Fibroblast of gingiva (primary cell): ENCODE results near the gene KLHL25.

ENCODE experiments used
- DNase-seq: peaks from one replicate; pipeline ENCODE4 v3.0.0-alpha.2; 2011; ENCODE audit warnings: low read depth

KLHL25 gene

DNA sequence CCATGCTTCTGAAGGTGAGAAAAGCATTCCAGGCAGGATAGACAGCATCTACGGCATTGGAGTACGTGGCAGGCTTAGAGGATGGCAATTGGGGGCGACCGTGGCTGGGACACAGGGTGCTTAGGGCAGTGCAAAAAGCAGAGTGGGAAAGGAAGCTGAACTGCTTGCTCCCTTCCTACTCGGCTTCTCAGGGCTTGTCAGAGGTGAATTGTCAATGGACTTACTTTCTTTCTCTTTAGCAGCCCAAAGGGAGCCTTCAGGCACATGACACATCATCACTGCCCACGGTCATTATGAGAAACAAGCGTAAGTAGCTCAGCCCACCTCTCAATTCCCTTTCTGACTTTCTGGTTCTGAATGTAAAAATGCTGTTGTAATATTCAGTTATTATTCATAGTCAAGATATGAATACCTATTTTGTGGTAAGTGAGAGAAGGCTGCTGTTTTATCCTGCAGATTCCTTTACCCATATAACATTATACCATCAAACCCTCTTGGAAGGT is 84.3 kb downstream of the KLHL25 start:
- DNase-seq: no peak
